Activated CD8-positive, alpha-beta memory T cell treated with anti-CD3 and anti-CD28 coated beads for 4 hours (primary cell): ENCODE measurements around the gene CCDC141.

Experiments used
- DNase-seq, 2 donors: peaks; one replicate each; pipeline ENCODE4 v3.0.0-alpha.2; 2020; ENCODE audit warnings: low read depth in 2 of 2

Gene CCDC141

GRCh38 chr2:178829299-178829960, 220.5 kb downstream of the CCDC141 start:
- no peak for DNase-seq

DNA sequence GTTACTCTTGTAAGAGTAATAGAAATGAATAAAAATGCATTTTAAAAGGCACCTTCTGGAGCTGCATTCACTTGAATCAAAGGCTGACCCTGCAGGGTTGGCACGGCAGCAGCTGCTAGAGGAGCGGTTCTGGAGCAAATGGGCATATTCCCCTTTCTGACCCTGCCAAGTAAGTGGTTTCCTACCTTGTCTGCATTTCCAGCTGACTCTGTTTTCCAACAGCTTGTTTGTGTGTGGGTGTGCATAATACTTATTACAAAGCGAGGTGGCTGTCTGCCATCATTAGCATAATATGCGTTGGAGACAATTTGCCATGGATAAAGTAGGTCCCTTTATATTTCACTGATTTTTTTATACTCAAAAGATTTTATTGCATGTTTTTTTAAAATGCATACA, 221.5 kb downstream of the CCDC141 start:
- DNase-seq, result no peak

DNA sequence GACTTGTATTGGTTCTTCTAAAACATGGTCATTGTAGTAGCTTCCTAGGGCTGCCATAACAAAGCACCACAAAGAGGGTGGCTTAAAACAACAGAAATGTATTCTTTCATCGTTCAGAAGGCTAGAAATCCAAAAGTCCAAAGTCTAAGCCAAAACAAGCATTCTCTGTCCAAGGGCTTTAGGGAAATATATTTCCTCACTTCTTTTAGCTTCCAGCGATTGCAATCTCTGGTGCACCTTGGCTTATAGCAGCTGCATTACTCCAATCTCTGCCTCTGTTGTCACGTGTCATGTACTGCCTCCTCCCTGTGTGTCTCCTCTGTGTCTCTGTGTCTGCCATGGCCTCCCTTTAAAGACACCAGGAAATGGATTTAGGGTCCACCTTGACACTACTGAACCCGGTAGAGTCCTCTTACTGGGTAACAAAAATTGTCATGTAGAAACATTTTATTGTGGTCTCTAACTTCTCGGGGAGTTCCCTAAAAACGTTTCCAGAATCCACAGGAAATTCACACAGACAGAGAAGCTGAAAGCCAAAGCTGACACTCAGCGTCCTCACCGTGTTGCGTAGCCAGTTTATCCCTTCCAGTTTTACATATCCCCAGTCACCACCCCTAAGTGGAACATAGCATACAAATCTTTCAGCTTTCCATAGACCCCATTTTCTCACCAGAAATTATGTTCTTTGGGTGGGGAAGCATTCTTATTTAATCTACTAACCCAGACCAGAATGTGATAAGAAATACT, 222.0 kb downstream of the CCDC141 start:
- DNase-seq, result no peak

- no peak for DNase-seq
These were observed 222.8 kb downstream of the CCDC141 start for GRCh38 chr2:178827111-178827510.

- DNase-seq, result no peak
These were observed 224.8 kb downstream of the CCDC141 start for GRCh38 chr2:178825183-178825582.

DNA sequence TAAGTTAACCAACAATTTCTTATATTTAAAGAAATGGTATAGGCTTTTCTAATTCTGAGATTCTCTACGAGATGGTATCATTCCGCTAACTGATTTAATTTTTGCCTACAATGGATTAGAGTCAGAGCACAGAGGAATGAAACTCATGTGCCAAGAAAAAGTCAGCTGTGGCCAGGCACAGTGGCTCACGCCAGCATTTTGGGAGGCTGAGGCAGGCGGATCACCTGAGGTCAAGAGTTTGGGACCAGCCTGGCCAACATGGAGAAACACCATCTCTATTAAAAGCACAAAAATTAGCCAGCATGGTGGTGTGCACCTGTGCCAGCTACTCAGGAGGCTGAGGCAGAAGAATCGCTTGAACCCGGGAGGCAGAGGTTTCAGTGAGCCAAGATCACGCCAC, 225.8 kb downstream of the CCDC141 start:
- DNase-seq, result no peak

GRCh38 chr2:178819992-178820391, 229.9 kb downstream of the CCDC141 start:
- no peak for DNase-seq

- no peak for DNase-seq
These were observed 230.6 kb downstream of the CCDC141 start for GRCh38 chr2:178819147-178819875.

- no peak for DNase-seq
These were observed 238.0 kb downstream of the CCDC141 start for GRCh38 chr2:178811901-178812300.

DNA sequence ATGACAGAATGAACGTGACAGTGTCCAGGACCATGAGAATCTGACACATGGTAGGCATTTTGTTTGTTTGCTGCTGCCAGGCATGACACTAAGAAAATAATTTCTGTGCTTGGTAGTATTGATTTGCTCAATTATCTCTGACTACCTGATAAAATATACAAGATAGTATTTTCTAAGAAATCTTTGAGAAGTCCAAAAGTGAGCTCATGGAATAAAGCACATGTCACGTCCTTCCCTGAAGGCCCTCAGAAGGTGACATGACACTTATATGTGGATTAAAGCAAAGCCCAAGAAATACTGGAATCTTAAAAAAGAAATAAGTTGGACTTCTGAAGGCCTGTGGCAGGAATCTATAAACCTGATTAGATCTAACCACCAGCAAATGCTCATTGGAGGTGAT, 238.9 kb downstream of the CCDC141 start:
- DNase-seq, result no peak

GRCh38 chr2:178810422-178810821, 239.5 kb downstream of the CCDC141 start:
- DNase-seq, result no peak

GRCh38 chr2:178807227-178808008, 242.5 kb downstream of the CCDC141 start, which contains the start of gene TTN:
Gene TTN, minus strand, starts transcription at chr2:178807423. Its CDS starts 2,781 bp downstream, at chr2:178804642.
- no peak for DNase-seq

DNA sequence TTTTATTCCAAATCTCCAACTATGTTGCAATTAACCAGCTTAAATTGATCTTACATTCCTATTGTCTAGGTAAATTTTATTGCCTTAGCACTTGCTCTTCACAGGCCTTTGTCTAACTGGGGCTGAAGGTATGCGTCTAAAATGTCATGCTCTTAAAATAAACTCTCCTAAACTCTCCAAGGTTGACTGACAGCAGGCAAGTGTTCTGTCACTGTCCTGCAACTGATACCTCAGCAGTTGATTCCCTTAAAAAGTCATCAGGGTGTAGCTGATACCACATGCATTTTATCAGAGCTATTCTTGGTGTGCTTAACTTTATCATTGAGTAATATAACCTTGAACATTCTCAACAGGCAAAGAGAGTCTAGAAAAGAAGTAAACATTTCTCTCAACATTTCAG, 243.4 kb downstream of the CCDC141 start:
- no peak for DNase-seq

DNA sequence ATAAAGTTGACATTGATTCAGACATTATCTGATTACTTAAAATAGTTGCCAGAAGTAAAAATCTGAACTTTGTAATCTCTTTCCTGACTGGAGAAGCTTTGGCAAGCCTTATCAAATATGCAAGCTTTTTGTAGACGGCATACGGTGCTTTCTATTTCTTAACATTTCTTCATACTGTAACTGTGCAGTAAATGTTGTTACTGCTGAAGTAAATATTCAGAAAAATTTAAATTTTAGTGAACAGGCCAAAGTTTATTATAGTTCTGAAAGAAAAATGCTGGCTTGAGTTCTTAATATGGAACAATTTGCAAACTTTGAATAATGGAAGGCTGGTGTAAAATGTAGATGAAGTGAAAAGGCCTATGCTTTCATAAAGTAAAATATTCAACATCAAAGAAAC, 244.5 kb downstream of the CCDC141 start:
- no peak for DNase-seq

- DNase-seq, result no peak
These were observed 245.1 kb downstream of the CCDC141 start for GRCh38 chr2:178804791-178805190.

DNA sequence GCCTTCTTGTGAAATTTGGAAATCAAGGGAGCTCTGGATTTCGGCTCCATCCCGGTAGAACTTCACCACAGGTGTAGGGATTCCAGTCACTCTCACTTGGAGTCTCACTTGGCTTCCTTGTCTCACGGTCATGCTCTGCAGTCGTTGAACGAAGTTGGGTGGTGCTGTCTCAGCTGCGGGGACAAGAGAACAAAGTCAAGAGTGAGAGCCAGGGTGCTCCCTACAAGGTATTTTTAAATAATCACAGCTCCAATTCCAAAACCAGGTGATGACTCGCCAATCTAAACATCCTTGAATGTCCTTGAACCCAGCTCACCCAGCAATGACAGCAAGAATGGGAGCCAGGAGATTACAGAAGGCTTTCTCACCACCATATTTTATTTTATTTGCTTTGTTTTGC, 249.4 kb downstream of the CCDC141 start:
- no peak for DNase-seq

GRCh38 chr2:178799305-178799704, 250.6 kb downstream of the CCDC141 start:
- no peak for DNase-seq

DNA sequence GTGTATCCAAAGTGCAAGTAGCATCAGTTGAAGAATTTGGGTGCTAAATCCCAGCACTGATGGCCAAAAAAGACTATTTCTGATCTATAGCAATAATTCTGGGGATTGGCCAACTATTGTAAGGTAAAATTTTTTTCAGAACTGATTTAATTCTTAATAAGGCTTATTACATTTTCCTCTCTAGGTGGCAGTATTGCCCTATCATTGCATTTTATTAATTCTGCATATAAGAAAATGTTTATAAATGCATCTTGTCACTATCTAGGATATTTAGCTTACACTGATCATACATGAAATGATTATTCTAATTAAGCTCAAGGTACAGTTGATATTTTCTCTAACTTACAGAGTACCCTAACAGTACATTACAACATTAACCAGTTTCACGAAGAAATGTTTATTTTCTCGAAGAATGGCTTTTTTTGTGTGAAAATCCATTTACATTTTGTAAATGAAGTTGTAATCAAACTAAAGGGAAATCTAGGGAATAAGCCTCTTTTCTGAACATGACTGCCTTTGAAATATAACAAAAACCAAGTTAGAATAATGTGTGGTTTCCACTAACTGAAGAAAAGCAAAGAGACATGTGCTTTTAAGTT, 253.8 kb downstream of the CCDC141 start:
- DNase-seq, result no peak

GRCh38 chr2:178787934-178788333, 262.0 kb downstream of the CCDC141 start:
- no peak for DNase-seq

- DNase-seq, result no peak
These were observed 262.8 kb downstream of the CCDC141 start for GRCh38 chr2:178787155-178787554.

DNA sequence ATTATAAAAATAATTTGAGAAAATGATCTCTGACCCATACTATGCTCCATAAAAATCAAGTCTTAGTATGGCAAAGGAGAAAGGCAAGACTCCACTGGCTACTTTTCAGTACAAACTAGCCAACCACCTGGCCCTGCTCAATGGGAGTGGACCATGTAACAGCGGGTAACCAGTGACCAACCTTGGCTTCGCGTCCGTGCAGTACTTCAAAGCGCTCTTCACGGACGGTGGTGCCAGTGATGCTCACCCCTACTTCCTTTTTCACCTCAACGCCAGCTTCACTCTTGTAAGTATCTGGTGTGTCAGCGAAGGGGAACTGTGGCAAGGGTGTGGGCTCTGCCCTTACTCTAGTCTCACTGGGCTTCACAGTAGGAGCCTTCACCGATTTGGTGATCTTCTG, 266.0 kb downstream of the CCDC141 start:
- DNase-seq, result no peak

DNA sequence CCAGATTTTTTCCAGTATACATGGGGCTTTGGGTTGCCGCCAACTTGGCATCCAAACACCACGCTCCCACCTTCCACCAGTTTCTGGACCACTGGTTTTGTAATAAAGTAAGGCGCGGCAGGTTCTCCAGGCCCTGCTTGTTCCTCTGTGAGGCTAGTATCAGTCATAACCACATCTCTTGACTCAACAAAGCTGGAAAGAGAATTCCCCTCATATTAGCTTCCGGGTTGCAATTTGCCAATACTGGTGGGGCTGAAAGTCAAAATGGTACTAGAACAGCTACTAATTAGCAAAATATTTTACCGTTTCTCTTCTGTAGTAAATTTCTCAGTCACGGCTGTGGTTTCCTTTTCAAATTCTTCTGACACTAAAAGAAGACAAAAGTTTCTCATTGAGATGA, 267.7 kb downstream of the CCDC141 start:
- DNase-seq, result no peak
